ENCODE measurements around the gene S100A13.
"Not testable (repeated sequence)": the region's sequence is repeated elsewhere in the genome, so short reads cannot be mapped to it uniquely, and the experiment has no call there.

- not testable (repeated sequence) for TF ChIP-seq CTCF, POLR2A (IDR thresholded peaks at IDR 0.05)
Observed at GRCh38 chr1:153671628-153672353, 44.5 kb upstream of the S100A13 start.

Measured in thyroid gland (tissue), 4 donors.